Right atrium auricular region (tissue), 2 donors: Measurements from ENCODE around the gene TECPR1. TPM values are rescaled to one million over a fixed set of nuclear protein-coding genes. Genes with fewer than 3 reads are reported as not detected.

Source experiments
- DNase-seq: peaks from one replicate; pipeline ENCODE4 v3.0.0-alpha.2; 2019; ENCODE audit warnings: low spot score
- H3K27ac ChIP-seq, 2 donors: fragments of 200-600 bp; sonication (generic); 1 replicate in 1 of 2; 2 replicates in 1 of 2; pipeline ENCODE4 v1.5.1; 2016 to 2019
- H3K27me3 ChIP-seq, 2 donors: fragments of 200-600 bp; sonication (generic); one replicate each; pipeline versions ENCODE4 v1.5.1 to v1.6.0; 2017 to 2019
- H3K36me3 ChIP-seq: fragments of 200-600 bp; sonication (generic); one replicate; pipeline ENCODE4 v1.5.1; 2016
- H3K4me1 ChIP-seq, 2 donors: fragments of 200-600 bp; sonication (generic); one replicate each; pipeline versions ENCODE4 v1.5.1 to v1.6.0; 2017 to 2019
- H3K4me3 ChIP-seq, 2 donors: fragments of 200-600 bp; sonication (generic); 1 replicate in 1 of 2; 2 replicates in 1 of 2; pipeline ENCODE4 v1.5.1; 2017 to 2019; ENCODE audit warnings: mild to moderate bottlenecking in 1 of 2, moderate library complexity in 1 of 2
- H3K9me3 ChIP-seq, 2 donors: fragments of 200-600 bp; sonication (generic); one replicate each; pipeline ENCODE4 v1.5.1; 2019
- total RNA-seq, 2 donors: library from RNA; depleted of rRNA; stranded (reverse); fragments of >200 nt; gene quantifications; one replicate each; pipeline ENCODE4 v1.1.0, GENCODE V29; 2016
- TF ChIP-seq, protein P1 (sequence below), 2 donors: fragments of 200-600 bp; sonication (generic); IDR thresholded peaks; one replicate each; pipeline ENCODE4 v1.5.1; 2019; ENCODE audit warnings: antibody characterized with exemption in 2 of 2

TECPR1 gene
- total RNA-seq, 2 donors from 2014 or later = 11.5 to 13.9 TPM

DNA sequence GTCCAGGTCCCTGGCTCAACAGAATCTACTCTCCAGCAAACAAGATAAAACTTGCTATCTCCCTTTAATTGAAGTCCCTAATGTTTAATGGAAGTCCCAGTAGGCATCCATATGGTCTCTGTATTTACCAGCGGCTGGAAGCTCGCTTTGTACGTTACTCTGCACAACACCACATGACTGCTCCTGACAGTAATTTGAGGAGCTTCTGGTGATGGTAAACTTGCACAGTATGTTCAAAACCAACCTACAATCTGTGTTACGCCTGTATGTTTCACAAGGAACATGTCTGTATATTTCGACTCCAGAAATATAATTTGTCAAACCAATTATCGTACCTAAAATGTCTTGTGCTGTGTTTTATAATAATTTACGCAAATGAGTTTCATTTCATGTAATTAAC is 4.4 kb upstream of the TECPR1 start:
- Histone ChIP-seq H3K4me3 (no peak overlapping the region), H3K27ac (no peak overlapping the region), H3K36me3 (no peaks in the 10 kb centered on the region), H3K4me1 (peaks cover 0 to 15% of the 10 kb centered on the region in 2 donors), H3K27me3 (no peaks in the 10 kb centered on the region), H3K9me3 (no peaks in the 10 kb centered on the region)
- TF ChIP-seq, protein P1, sequence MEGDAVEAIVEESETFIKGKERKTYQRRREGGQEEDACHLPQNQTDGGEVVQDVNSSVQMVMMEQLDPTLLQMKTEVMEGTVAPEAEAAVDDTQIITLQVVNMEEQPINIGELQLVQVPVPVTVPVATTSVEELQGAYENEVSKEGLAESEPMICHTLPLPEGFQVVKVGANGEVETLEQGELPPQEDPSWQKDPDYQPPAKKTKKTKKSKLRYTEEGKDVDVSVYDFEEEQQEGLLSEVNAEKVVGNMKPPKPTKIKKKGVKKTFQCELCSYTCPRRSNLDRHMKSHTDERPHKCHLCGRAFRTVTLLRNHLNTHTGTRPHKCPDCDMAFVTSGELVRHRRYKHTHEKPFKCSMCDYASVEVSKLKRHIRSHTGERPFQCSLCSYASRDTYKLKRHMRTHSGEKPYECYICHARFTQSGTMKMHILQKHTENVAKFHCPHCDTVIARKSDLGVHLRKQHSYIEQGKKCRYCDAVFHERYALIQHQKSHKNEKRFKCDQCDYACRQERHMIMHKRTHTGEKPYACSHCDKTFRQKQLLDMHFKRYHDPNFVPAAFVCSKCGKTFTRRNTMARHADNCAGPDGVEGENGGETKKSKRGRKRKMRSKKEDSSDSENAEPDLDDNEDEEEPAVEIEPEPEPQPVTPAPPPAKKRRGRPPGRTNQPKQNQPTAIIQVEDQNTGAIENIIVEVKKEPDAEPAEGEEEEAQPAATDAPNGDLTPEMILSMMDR (IDR thresholded peaks at IDR 0.05) = no peak
- DNase-seq = no peak

DNA sequence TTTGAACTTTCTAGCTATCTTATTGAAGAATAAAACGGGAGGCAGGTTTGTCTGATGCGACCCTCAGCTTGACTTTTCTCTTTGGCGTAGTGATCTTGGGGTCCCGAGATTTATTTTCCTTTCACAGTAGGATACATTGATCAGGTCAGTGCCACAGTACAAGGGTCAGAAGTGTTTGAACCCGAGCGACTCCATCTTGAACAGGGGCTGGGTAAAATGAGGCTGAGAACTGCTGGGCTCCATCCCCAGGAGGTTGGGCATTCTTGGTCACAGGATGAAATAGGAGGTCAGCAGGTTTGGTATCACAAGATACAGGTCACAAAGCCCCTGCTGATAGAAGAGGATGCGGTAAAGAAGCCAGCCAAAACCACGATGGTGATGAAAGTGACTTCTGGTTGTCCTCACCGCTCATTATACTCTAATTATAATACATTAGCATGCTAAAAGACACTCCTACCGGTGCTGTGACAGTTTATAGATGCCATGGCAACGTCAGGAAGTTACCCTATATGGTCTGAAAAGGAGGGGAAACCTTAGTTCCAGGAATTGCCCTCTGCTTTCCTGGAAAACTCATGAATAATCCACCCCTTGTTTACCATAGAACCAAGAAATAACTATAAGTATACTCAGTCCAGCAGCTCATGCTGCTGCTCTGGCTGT is 3.0 kb upstream of the TECPR1 start:
- Histone ChIP-seq H3K9me3 (no peaks in the 10 kb centered on the region), H3K36me3 (no peaks in the 10 kb centered on the region), H3K4me3 (no peak overlapping the region), H3K27ac (no peak overlapping the region), H3K4me1 (peaks cover 0 to 28% of the 10 kb centered on the region in 2 donors), H3K27me3 (no peaks in the 10 kb centered on the region)
- no peak for DNase-seq
- TF ChIP-seq, protein P1 (IDR thresholded peaks at IDR 0.05) = no peak

DNA sequence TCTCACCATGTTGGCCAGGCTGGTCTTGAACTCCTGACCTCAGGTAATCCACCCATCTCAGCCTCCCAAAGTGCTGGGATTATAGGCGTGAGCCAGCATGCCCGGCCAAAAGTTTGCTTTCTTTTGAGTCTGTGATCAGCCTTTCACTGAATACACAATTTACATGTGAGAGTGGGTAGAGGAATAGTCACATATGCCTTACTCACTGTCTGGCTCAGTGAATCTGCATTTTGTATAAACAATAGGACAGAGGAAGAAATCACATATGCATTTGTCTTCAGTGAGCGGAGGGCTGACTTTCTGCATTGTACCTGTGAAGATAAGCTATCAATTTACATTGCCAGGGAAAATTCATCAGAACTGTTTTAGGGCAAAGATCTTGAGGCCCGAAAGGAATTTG is 2.5 kb upstream of the TECPR1 start:
- H3K27me3 ChIP-seq = no peaks in the 10 kb centered on the region
- TF ChIP-seq, protein P1 (IDR thresholded peaks at IDR 0.05) = no peak
- no peaks in the 10 kb centered on the region for H3K9me3 ChIP-seq
- H3K4me3 ChIP-seq = no peak overlapping the region
- DNase-seq = no peak
- no peak overlapping the region for H3K27ac ChIP-seq
- no peaks in the 10 kb centered on the region for H3K36me3 ChIP-seq
- peaks cover 0 to 29% of the 10 kb centered on the region in 2 donors for H3K4me1 ChIP-seq

DNA sequence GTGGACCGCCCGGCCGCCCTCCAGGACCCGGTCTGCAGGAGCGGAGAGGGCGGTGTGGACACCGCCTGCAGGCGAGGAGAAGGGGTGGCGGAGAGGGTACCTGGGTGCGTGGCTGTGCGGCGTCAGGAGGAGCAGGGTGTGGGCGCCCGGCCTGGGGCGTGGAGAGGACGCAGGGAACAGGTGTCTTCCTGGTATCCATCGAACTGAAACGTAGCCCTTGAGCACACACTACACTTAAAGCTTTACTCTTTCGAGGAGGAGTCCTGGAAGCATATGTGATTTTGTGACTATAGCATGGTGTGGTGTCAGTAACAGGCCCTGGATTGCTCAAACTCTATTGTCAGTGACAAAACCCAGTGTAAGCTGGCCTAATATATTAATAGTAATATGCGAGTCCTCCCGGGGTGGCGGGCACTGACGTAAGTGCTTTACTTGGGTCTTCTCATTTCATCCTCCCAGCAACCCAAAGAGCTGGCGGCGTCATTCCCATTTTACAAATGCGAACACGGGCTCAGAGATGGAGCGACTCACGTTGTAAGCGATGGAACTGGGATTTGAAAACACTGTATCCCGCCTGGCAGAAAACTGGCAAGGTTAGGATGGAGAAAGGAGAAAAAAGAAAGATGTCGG is 508 bp upstream of the TECPR1 start:
- H3K9me3 ChIP-seq = no peaks in the 10 kb centered on the region
- H3K27ac ChIP-seq = peak overlapping the region; percentile 75 to 84
- H3K27me3 ChIP-seq = no peaks in the 10 kb centered on the region
- H3K36me3 ChIP-seq = no peaks in the 10 kb centered on the region
- H3K4me1 ChIP-seq = peaks cover 0 to 36% of the 10 kb centered on the region in 2 donors
- TF ChIP-seq, protein P1 (IDR thresholded peaks at IDR 0.05) = no peak
- no peak for DNase-seq
- peak overlapping the region; percentile 73 to 85 for H3K4me3 ChIP-seq

DNA sequence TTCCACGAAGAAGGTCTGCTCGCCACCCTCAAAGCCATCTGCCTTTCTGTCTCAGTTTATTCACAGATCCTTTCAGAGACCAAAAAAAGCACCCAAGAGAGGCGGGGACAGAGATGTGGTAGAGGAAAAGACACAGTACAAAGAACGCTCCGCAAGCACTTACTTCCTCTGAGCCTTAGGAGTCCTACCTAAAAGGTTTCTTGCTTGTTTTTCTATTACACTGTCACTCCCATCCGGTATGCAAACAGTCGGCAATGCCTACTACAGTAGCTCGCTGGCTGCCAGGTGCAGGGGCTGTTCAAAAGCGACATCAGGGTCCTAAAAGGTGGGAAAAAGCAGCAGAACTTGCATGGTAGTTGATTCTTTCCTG is 816 bp downstream of the TECPR1 start:
- Histone ChIP-seq H3K4me3 (peak overlapping the region; percentile 73 to 85), H3K36me3 (no peaks in the 10 kb centered on the region), H3K9me3 (no peaks in the 10 kb centered on the region), H3K27ac (peak overlapping the region; percentile 75 to 84), H3K27me3 (no peaks in the 10 kb centered on the region), H3K4me1 (peaks cover 0 to 36% of the 10 kb centered on the region in 2 donors)
- no peak for DNase-seq
- TF ChIP-seq, protein P1 (IDR thresholded peaks at IDR 0.05) = no peak
